ENCODE data around the gene PI4KA.
"Not testable (repeated sequence)": the region's sequence is repeated elsewhere in the genome, so short reads cannot be mapped to it uniquely, and the experiment has no call there.

The PI4KA gene

DNA sequence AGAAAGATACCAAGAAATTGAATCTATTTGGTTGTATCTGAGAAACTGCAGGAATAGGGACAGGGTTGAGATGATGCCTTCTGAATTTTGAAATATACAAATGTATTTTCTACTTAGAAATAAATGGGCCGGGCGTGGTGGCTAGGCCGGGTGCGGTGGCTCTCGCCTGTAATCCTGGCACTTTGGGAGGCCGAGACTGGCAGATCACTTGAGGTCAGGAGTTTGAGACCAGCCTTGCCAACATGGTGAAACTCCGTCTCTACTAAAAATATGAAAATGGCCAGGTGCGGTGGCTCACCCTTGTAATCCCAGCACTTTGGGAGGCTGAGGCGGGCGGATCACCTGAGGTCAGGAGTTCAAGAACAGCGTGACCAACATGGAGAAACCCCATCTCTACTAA lies 172.8 kb downstream of the PI4KA start:
- not testable (repeated sequence) for H3K27ac ChIP-seq; H3K4me3 ChIP-seq (IDR thresholded peaks at IDR 0.05; ENCODE audit: insufficient read depth, low read depth, low read length)

DNA sequence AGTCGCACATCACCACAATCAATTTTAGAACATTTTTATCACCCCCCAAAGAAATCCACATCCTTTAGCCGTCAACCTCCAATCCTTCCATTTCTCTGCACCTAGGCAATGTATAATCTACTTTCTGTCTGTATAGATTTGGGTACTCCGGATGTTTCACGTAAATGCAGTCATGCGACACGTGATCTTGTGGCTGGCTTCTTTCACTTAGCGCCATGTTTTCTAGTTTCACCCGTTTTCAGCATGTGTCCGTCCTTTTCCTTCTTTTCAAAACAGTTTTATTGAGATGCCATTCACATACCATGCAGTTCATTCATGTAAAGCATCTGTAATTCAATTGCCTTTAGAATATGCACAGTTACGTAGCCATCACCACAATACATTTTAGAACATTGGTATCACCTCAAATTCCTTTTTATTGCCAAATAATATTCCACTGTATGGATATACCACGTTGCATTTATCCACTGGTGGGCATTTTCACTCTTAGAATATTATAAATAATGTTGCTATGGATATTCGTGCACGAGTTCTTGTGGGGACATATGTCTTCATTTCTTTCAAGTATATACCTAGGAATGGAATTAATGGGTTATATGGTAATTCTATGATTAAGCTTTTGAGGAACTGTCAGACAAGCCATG lies 179.7 kb downstream of the PI4KA start:
- H3K9ac ChIP-seq; H3K4me3 ChIP-seq (IDR thresholded peaks at IDR 0.05; ENCODE audit: insufficient read depth, low read depth, low read length); H3K79me2 ChIP-seq (ENCODE audit: insufficient read depth, low read depth); H3K36me3 ChIP-seq (ENCODE audit: insufficient read depth); H3K27me3 ChIP-seq (ENCODE audit: insufficient read depth, low read depth); H3K4me2 ChIP-seq; H3K27ac ChIP-seq; H4K20me1 ChIP-seq (ENCODE audit: insufficient read depth); H3K4me1 ChIP-seq (ENCODE audit: low read depth, poor library complexity, severe bottlenecking); H2AFZ ChIP-seq (ENCODE audit: low read depth): not testable (repeated sequence)

More for the DNA sequence above, 172.8 kb downstream of the PI4KA start:
- H3K79me2 ChIP-seq (ENCODE audit: insufficient read depth, low read depth); H3K4me1 ChIP-seq (ENCODE audit: low read depth, poor library complexity, severe bottlenecking); H2AFZ ChIP-seq (ENCODE audit: low read depth); H3K4me2 ChIP-seq; H4K20me1 ChIP-seq (ENCODE audit: insufficient read depth); H3K9ac ChIP-seq; H3K27me3 ChIP-seq (ENCODE audit: insufficient read depth, low read depth); H3K36me3 ChIP-seq (ENCODE audit: insufficient read depth): not testable (repeated sequence)

DNA sequence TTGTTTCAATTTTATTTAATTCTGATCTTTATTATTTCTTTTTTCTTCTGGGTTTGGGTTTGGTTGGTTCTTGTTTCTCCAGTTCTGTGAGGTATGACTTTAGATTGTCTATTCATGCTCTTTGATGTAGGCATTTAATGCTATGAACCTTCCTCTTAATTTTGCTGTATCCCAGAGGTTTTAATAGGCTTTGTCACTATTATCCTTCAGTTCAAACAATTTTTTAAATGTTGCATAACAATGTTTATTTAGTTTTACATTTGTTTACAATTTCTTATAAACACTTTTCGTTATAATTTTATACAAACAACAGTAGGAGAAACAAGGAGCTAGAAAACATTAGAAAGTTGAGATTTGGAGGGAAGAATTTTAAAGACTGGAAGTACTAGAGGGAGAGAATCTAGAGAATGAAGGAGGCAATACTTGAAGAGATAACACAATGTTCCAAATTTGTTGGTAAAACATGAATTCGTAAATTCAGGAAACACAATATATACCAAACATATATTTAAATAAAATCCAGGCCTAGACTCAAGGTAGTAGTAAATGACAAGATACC lies 180.8 kb downstream of the PI4KA start:
- Histone ChIP-seq H4K20me1 (ENCODE audit: insufficient read depth) (no peaks in the 10 kb centered on the region), H3K27ac (no peak overlapping the region), H3K36me3 (ENCODE audit: insufficient read depth) (no peaks in the 10 kb centered on the region), H3K9ac (no peak overlapping the region), H2AFZ (ENCODE audit: low read depth) (no peak overlapping the region), H3K4me2 (no peak overlapping the region), H3K79me2 (ENCODE audit: insufficient read depth, low read depth) (no peaks in the 10 kb centered on the region), H3K4me1 (ENCODE audit: low read depth, poor library complexity, severe bottlenecking) (no peaks in the 10 kb centered on the region), H3K27me3 (ENCODE audit: insufficient read depth, low read depth) (no peaks in the 10 kb centered on the region), H3K4me3 (IDR thresholded peaks at IDR 0.05; ENCODE audit: insufficient read depth, low read depth, low read length) (no peak overlapping the region)
- TF ChIP-seq, protein P1, sequence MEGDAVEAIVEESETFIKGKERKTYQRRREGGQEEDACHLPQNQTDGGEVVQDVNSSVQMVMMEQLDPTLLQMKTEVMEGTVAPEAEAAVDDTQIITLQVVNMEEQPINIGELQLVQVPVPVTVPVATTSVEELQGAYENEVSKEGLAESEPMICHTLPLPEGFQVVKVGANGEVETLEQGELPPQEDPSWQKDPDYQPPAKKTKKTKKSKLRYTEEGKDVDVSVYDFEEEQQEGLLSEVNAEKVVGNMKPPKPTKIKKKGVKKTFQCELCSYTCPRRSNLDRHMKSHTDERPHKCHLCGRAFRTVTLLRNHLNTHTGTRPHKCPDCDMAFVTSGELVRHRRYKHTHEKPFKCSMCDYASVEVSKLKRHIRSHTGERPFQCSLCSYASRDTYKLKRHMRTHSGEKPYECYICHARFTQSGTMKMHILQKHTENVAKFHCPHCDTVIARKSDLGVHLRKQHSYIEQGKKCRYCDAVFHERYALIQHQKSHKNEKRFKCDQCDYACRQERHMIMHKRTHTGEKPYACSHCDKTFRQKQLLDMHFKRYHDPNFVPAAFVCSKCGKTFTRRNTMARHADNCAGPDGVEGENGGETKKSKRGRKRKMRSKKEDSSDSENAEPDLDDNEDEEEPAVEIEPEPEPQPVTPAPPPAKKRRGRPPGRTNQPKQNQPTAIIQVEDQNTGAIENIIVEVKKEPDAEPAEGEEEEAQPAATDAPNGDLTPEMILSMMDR (conservative IDR thresholded peaks at IDR 0.05; ENCODE audit: low read depth, low read length), result no peak

DNA sequence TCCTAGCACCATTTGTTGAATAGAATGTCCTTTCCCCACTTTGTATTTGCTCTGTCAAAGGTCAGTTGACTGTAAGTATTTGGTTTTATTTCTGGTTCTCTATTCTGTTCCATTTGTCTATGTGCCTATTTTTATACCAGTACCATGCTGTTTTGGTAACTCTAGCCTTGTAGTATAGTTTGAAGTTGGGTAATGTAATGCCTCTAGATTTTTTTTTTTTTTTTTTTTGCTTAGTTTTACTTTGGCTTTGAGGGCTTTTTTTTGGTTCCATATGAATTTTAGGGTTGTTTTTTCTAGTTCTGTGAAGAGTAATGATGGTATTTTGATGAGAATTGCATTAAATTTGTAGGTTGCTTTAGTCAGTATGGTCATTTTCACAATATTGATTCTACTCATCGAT lies 183.0 kb downstream of the PI4KA start:
- H4K20me1 ChIP-seq (ENCODE audit: insufficient read depth); H3K36me3 ChIP-seq (ENCODE audit: insufficient read depth); H3K4me3 ChIP-seq (IDR thresholded peaks at IDR 0.05; ENCODE audit: insufficient read depth, low read depth, low read length); H3K4me1 ChIP-seq (ENCODE audit: low read depth, poor library complexity, severe bottlenecking); H2AFZ ChIP-seq (ENCODE audit: low read depth); H3K4me2 ChIP-seq; H3K27ac ChIP-seq; H3K9ac ChIP-seq; H3K79me2 ChIP-seq (ENCODE audit: insufficient read depth, low read depth); H3K27me3 ChIP-seq (ENCODE audit: insufficient read depth, low read depth): not testable (repeated sequence)

DNA sequence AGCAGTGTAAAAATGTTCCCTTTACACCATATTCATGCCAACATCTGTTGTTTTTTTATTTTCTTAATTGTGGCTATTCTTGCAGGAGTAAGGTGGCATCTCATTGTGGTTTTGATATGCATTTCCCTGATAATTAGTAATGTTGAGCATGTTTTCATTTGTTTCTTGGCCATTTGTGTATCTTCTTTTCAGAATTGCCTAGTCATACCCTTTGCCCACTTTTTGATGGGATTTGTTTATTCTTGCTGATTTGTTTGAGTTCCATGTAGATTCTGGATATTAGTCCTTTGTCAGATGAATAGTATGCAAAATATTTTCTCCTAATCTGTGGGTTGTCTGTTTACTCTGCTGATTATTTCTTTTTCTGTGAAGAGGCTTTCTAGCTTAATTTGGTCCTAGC lies 183.6 kb downstream of the PI4KA start:
- Histone ChIP-seq H3K4me3 (IDR thresholded peaks at IDR 0.05; ENCODE audit: insufficient read depth, low read depth, low read length) (no peak overlapping the region), H3K79me2 (ENCODE audit: insufficient read depth, low read depth) (no peaks in the 10 kb centered on the region), H3K4me1 (ENCODE audit: low read depth, poor library complexity, severe bottlenecking) (no peaks in the 10 kb centered on the region), H3K27me3 (ENCODE audit: insufficient read depth, low read depth) (no peaks in the 10 kb centered on the region), H3K27ac (no peak overlapping the region), H3K9ac (no peak overlapping the region), H3K4me2 (no peak overlapping the region), H2AFZ (ENCODE audit: low read depth) (no peak overlapping the region), H4K20me1 (ENCODE audit: insufficient read depth) (no peaks in the 10 kb centered on the region), H3K36me3 (ENCODE audit: insufficient read depth) (no peaks in the 10 kb centered on the region)
- TF ChIP-seq, protein P1 (conservative IDR thresholded peaks at IDR 0.05; ENCODE audit: low read depth, low read length), result no peak

Data from KMS-11 (cell line).